IPS-NIHi11 (cell line): ENCODE measurements around the gene ECHDC1.
"Not testable (repeated sequence)": the region's sequence is repeated elsewhere in the genome, so short reads cannot be mapped to it uniquely, and the experiment has no call there.

Experiments
- DNase-seq: peaks from one replicate; pipeline ENCODE4 v3.0.0; 2012; ENCODE audit warnings: mixed read lengths, low spot score

Gene ECHDC1

DNA sequence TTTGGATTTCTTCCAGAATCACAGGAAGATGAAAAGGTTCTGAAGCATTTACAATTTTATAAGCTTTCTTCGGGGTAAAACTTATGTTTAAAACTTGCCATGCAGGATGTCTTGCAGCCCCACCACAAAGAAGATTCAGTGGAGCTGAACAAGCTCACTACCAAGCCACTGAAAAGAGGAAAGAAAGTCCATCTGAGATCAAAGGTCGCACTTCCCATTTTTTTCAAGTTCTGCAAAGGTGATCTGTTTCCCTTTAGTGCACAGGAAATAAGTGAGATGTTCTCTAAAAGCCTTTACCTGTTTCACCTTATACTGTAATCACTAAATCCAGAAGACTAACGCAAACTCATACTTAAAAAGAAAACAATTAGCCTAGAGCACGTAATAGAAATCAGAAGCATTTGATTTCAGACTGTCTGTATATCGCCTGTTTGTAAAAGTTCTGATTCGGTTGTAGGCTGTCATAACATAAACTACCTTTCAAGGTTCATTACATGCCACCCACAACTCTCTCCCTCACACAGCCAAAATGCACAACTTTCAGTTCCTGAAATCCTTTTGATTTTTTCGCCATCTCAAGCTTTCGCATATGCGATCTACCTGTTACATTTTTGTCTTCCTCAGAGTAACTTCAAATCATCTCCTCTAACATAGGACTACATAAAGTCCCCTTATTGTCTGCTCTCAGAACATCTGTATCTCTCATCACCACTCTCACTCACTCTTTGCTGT is 1.8 kb downstream of the ECHDC1 start:
- DNase-seq: no peak

GRCh38 chr6:127340171-127340570 is 3.2 kb downstream of the ECHDC1 start:
- DNase-seq: no peak

- no peak for DNase-seq
These were observed 4.5 kb downstream of the ECHDC1 start for GRCh38 chr6:127338936-127339335.

DNA sequence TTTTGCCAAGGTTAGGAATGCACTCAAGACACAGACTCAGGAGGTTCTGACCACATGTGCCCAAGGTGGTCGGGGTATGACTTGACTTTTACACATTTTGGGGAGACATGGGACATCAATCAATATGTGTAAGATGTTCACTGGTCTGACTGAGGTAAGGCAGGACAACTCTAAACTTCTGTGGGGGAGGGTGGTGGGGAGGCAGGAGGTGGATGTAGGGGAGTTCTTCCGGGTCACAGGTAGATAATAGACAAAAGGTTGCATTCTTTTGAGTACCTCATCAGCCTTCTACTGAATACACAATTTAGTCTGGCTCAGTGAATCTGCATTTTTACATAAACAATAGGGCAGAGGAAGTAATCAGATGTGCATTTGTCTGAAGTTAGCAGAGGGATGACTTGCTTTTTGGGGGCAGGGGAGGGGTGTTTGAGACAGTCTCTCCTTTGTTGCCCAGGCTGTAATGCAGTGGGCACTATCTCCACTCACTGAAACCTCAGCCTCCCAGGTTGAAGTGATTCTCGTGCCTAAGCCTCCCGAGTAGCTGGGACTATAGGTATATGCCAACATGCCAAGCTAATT is 10.9 kb downstream of the ECHDC1 start:
- DNase-seq: no peak

DNA sequence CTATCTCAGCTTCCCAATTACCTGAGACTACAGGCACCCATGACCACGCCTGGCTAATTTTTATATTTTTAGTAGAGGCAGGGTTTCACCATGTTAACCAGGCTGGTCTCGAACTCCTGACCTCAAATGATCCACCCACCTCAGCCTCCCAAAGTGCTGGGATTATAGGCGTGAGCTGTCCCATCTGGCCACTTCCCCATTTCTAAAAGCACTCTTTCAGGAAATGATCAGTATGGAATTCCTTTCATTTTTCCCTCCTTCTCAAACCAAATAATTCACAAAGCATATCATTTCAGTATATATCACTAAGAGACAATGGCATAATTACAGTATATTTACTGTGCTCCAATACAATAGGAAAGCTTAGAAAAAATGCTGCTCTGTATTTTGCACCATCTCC is 12.2 kb downstream of the ECHDC1 start:
- DNase-seq: not testable (repeated sequence)

DNA sequence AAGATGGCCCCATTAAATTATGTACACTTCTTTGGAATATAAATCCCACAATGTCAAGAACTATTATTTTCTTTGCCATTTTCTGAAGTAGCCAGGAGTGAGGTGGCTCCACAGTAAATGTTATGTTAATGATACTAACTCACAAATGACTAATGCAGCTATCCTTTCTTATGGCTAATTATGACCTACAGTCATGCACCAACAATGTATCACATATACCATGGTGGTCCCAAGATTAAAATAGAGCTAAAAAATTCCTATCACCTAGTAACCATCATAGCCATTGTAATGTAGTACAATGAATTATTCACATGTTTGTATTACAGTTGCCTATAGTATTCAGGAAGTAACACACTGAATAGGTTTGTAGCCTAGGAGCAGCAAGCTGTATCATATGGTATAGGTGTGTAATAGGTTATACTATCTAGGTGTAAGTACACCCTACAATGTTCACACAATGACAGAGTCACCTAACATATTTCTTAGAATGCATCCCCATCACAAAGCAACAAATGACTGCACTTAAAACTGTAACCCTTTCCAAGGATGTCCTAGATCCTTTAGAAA is 15.3 kb downstream of the ECHDC1 start:
- DNase-seq: no peak

DNA sequence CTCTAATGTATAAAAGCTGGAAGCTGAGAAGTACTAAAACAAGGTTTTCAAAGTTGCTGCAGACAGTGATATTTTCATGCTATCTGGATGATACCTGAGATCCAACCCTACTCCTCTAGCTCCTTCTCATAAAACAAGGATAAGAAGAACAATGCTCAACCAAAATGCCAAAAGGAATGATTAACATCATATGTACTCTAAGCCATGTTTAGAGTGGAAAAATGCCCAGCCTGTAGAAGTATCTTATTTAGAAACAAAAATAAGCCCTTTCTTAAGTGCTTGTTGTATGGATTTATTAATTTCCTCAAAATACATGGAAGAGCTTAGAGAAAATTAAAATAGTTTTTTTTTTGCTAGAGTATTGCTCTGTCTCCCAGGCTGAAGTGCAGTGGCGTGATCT is 23.7 kb downstream of the ECHDC1 start:
- no peak for DNase-seq

GRCh38 chr6:127317388-127318128 is 25.9 kb downstream of the ECHDC1 start:
- DNase-seq: no peak

GRCh38 chr6:127305741-127306140 is 37.7 kb downstream of the ECHDC1 start:
- DNase-seq: no peak

- DNase-seq: no peak
These were observed 39.5 kb downstream of the ECHDC1 start for GRCh38 chr6:127303917-127304316.

GRCh38 chr6:127302728-127303660 is 40.4 kb downstream of the ECHDC1 start:
- DNase-seq: peak; percentile 38

DNA sequence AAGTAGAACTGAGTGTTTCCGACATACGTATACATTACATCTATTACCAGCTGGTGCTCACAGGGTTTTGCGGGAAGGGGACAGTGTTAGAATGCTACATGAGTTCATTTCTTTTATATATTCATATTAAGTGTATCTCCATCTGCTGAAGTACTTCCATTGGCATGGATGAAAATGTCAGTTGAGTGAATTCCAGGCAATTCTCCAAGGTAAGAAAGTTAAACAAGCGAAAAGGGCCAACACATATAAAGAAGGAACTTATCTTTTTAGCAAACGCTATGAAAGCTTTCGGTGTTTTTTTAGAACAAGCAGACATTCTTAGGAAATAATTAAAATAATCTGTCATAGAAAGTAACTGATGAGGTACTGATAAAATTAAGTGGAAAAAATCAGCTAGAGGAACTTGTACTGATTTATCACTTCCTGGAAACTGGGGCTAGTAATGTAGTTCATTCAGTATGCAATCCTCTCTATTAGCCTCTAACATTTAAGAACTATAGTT is 42.2 kb downstream of the ECHDC1 start:
- DNase-seq: no peak

- DNase-seq: no peak
These were observed 43.0 kb downstream of the ECHDC1 start for GRCh38 chr6:127300411-127300810.

DNA sequence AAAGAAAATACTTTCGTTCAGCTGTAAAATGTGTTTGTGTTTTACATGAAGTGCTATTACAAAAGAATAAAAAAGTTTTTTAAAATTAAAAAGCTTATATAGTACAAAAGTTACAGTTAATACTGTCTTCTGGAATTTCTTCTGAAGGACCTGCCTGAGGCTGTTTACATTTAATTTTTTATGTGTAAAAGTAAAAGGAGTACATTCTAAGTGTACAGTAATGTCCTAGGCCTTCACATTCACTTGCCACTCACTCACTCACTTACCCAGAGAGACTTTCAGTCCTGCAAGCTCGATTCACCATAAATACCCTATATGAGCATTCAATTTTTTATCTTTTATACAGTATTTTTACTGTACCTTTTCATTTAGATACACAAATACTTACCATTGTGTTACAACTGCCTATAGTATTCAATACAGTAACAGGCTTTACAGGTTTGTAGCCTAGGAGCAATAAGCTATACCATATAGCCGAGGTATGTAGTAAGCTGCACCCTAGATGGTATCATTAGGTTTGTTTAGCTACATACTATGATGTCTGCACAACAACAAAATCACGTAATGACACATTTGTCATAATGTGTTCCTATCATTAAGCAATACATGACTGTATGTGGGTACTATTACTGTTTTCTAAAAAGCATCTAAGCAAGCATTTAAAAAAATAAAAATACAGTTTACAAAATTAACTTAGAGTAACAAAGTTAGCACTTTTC is 43.7 kb downstream of the ECHDC1 start:
- DNase-seq: no peak

DNA sequence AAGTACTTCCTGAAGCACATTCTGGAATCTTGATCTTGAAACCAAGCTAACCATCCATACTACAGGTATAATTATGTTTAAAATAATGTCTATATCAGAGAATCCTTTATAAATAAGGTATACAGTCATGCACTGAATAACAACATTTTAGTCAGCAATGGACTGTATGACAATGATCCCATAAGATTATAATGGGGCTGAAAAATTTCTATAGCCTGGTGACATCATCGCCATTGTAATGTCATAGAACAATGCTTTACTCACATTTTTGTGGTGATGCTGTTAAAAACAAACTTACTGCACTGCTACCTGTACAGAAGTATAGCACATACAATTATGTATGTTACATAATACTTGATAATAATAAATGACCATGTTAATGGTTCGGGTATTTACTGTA is 44.9 kb downstream of the ECHDC1 start:
- DNase-seq: no peak

- DNase-seq: no peak
These were observed 45.8 kb downstream of the ECHDC1 start for GRCh38 chr6:127297502-127298070.

DNA sequence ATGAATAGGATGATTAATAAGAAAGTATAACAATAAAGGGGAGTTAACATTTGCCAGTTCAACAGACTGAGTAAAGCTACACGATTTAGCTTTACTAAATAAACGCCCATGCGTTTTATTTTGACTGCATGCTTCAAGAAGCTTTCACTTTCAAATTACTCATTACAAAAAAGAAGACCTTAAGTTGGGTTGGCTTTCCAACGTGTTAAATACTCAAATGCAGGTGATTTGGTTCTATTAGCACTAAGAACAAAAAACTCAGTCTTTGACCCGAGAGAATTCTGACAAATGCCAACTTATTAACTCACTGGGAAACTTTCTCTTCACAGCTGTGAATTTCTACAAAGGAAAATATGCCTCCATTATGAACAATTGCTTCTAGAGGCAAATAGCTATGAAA is 51.9 kb downstream of the ECHDC1 start:
- DNase-seq: no peak

- DNase-seq: no peak
These were observed 52.8 kb downstream of the ECHDC1 start for GRCh38 chr6:127290391-127291265.

DNA sequence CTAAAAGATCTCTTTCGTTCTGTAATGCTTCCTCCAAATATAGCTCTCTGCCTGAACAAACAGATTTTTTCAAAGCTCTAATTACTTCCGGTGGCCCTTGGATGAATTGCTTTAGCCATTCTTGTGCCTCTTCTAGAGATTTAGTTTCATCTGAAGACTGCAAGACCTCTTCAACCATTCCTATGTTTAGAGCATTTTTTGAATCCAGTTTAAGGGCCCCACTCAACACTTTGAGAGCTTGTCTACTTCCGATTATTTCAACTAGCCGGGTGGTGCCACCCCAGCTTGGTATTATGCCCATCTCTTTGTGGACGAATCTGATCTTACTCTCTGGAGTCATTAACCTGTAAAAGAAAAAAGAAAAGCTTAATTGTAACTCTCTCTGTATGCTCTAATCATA is 53.5 kb downstream of the ECHDC1 start:
- no peak for DNase-seq

DNA sequence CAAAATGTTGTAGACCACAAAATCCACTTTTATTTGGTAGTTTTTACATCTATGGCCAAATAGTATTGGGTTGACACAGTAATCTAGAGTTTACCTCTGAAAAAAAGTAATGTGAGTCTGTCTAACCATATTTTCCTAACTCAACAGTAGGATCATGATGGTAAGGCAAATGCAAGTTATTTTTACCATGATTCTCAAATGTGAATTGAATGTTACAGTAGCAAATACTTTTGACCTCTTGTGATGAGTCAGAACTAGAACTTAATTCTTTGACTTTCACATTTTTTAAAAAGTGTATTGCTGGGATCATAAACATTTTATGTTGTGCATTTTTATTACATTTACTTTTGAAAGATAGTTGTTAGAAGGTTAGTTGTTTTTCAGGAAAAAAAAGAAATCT is 54.7 kb downstream of the ECHDC1 start:
- no peak for DNase-seq
